Lower leg skin (tissue), 4 donors: ENCODE results near the gene FAM227A. TPM values are rescaled to one million over a fixed set of nuclear protein-coding genes. Genes with fewer than 3 reads are reported as not detected.

ENCODE experiments used
- DNase-seq, 2 donors: peaks; one replicate each; pipeline ENCODE4 v3.0.0-alpha.2; 2019; ENCODE audit warnings: low spot score in 2 of 2
- H3K4me3 ChIP-seq: fragments of 200-600 bp; sonication (generic); 2 replicates; pipeline ENCODE4 v1.5.1; 2017; ENCODE audit warnings: mild to moderate bottlenecking, low read depth; ENCODE audit not compliant: poor library complexity, severe bottlenecking
- POLR2A ChIP-seq, 2 donors: fragments of 450-650 bp; IDR thresholded peaks; one replicate each; pipeline ENCODE4 v1.6.1; 2016 to 2017; ENCODE audit warnings: antibody characterized with exemption in 2 of 2, mild to moderate bottlenecking in 1 of 2, moderate library complexity in 1 of 2
- WGBS, 2 donors: methylation state at CpG; one replicate each; pipeline ENCODE4 v1.1.5; 2018; 5-methylcytosine and 5-hydroxymethylcytosine counted together
- intact Hi-C: fragments of 100-400 bp; cut with DNase I; formaldehyde crosslinking; loops from one replicate; pipeline ENCODE4 v1.15.0; 2023; ENCODE audit warnings: low total_unique reads
- total RNA-seq, 4 donors: library from RNA; depleted of rRNA; stranded (reverse); fragments of >200 nt; gene quantifications; one replicate each; pipeline ENCODE4 v1.1.0, GENCODE V29; 2016
- TF ChIP-seq, protein P1 (sequence below), 3 donors: fragments of 450-650 bp; IDR thresholded peaks; one replicate each; pipeline ENCODE4 v1.5.1; 2016; ENCODE audit warnings: antibody characterized with exemption in 3 of 3, mild to moderate bottlenecking in 3 of 3, moderate library complexity in 2 of 3

Gene FAM227A
- total RNA-seq, 4 donors from 2014 or later: 0.97 to 3.9 (median 2.4) TPM

DNA sequence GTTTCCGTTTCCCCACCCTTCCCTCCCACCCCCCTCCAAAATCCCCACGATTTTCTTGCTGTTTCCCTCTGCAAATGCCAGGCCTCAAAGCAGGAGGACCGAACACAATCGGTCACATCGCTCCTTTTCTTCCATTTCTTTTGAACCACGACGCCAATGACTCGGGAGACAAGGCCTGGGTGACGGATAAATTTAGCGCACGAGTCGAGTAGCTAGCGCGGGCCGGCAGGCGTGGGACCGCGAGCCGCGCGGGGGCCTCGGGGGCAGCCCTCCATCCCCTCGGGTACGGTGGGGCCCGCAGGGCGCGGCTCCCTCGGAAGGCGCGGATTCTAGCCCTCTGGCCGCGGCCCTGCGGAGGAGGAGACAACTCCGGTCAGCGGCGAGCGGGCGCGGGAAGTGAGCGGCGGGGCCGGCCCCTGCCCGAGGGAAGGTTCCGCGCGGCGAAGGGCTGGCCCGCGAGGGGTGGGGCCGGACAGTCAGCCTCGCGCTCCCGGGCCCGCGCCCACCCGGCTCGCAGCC lies 44.1 kb upstream of the FAM227A start:
- WGBS, 2 donors: 0 to 1% methylated on average over 24 to 35 of the region's 57 CpGs
- peak overlapping the region; percentile 70 for H3K4me3 ChIP-seq
- TF ChIP-seq POLR2A (IDR thresholded peaks at IDR 0.05): no peak
- TF ChIP-seq, protein P1, sequence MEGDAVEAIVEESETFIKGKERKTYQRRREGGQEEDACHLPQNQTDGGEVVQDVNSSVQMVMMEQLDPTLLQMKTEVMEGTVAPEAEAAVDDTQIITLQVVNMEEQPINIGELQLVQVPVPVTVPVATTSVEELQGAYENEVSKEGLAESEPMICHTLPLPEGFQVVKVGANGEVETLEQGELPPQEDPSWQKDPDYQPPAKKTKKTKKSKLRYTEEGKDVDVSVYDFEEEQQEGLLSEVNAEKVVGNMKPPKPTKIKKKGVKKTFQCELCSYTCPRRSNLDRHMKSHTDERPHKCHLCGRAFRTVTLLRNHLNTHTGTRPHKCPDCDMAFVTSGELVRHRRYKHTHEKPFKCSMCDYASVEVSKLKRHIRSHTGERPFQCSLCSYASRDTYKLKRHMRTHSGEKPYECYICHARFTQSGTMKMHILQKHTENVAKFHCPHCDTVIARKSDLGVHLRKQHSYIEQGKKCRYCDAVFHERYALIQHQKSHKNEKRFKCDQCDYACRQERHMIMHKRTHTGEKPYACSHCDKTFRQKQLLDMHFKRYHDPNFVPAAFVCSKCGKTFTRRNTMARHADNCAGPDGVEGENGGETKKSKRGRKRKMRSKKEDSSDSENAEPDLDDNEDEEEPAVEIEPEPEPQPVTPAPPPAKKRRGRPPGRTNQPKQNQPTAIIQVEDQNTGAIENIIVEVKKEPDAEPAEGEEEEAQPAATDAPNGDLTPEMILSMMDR (IDR thresholded peaks at IDR 0.05): no peak
- DNase-seq: peak in 1 of 2 donors; percentile 37
- intact Hi-C loops: no loop called here

DNA sequence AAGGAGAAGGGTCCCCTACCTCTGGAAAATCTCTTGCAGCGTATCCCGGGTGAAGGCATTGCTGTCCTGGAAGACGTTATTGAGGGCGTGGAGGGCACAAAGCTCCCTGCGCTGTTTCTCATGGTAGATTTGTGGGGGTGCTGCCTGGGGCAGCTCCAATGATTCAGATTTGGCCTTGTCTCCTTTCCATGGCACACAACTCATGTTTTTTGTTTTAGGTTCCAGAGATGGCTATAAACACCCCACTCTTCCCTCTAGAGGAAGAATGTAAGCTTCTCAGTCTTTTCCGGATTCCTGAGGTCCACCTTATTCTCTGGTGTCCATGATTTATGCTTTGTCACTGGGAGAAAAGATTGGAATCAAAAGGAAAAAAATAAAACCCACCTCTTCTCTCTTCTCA lies 43.6 kb upstream of the FAM227A start:
- TF ChIP-seq POLR2A (IDR thresholded peaks at IDR 0.05): no peak
- TF ChIP-seq, protein P1 (IDR thresholded peaks at IDR 0.05): no peak
- 2 to 5% methylated on average over 6 of the region's 6 CpGs for WGBS, 2 donors
- intact Hi-C loops: no loop called here
- H3K4me3 ChIP-seq: peak overlapping the region; percentile 70
- no peak for DNase-seq

DNA sequence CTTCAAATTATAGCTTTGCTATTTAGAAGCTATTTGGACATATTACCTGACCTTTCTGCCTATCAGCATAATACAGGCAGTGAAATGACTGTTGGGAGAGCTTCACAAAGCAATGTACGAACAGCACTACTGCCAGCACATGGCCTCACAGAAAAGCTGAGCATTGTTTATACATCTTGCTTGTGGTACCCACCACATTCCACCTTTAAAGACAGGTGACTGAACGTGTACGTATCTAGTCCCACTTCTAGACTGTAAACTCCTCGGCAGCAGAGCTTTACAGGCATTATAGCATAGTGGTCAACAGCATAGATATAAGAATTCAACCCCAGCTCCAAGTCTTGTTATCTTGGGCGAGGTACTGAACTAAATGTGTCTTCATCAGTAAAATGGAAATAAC lies 43.0 kb upstream of the FAM227A start:
- intact Hi-C loops: no loop called here
- WGBS, 2 donors: 47 to 51% methylated on average over 5 of the region's 5 CpGs
- H3K4me3 ChIP-seq: no peak overlapping the region
- TF ChIP-seq, protein P1 (IDR thresholded peaks at IDR 0.05): no peak
- no peak for TF ChIP-seq POLR2A (IDR thresholded peaks at IDR 0.05)
- no peak for DNase-seq

DNA sequence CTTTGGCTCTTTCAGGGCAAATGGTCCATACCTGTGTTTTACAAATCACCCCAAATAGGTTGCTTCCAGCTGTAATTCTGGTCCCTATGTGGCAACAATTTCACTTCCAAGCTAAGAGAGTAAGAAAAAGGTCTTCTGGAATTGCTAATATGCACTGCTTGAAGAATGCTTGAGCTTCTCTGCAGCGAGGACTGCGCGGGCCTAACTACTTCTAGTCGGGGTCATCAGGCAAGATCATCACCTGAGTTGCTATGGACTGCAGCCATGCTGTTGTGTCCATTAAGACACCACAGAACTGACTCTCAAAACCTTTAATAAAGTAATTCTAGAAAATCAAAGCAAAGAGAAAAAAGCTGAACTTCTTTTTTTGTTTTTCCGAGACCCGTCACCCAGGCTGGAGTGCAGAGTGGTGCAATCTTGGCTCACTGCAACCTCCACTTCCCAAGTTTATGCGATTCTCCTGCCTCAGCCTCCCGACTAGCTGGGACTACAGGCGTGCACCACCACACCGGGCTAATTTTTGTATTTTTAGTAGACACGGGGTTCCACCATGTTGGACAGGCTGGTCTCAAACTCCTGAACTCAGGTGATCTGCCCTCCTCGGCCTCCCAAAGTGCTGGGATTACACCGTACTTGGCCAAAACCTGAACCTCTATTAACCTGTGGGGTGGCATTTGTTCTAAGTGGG lies 42.4 kb upstream of the FAM227A start:
- intact Hi-C loops: no loop called here
- WGBS, 2 donors: 92 to 93% methylated on average over 13 of the region's 13 CpGs
- DNase-seq: no peak
- TF ChIP-seq, protein P1 (IDR thresholded peaks at IDR 0.05): no peak
- no peak for TF ChIP-seq POLR2A (IDR thresholded peaks at IDR 0.05)
- no peak overlapping the region for H3K4me3 ChIP-seq

DNA sequence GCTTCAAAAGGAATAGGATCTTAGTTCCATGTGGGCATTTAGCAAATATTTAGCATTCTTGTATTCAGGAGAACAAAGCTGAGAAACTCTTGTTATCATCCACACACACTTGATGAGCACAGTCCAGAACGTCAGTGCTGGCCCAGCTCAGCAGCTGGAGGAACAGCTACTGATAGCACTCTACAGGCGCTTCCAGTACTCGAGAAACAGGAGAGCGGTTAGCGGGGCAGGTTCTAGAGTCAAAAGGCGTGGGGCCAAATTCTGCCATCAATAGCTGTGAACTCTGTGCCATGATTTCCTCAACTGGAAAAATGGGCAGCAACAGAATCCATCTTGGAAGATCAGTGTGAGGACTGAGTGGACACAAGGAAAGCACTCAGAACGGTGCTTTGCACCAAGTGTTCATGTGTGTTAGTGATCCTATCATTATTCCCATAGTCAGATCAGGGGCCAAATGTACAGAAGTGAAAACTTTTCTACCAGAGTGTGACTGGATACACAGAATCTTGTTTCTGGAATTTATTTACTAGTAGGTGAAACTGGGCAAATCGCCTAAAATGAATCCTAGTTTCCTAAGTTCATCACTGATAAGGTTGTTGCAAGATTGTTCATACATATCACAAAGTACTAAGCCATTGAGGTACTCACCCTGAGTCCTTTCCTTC lies 41.4 kb upstream of the FAM227A start:
- 54 to 59% methylated on average over 8 of the region's 8 CpGs for WGBS, 2 donors
- intact Hi-C loops: no loop called here
- TF ChIP-seq, protein P1 (IDR thresholded peaks at IDR 0.05): no peak
- no peak for TF ChIP-seq POLR2A (IDR thresholded peaks at IDR 0.05)
- no peak for DNase-seq
- no peak overlapping the region for H3K4me3 ChIP-seq
